LHCN-M2 (cell line): ENCODE measurements around the gene OSBPL10. TPM values are rescaled to one million over a fixed set of nuclear protein-coding genes. Genes with fewer than 3 reads are reported as not detected.
A peak's percentile ranks its signal among the peaks of the same experiment; 100 is the strongest.
"Not testable (repeated sequence)": the region's sequence is repeated elsewhere in the genome, so short reads cannot be mapped to it uniquely, and the experiment has no call there.

ENCODE experiments used
- DNase-seq: peaks from one replicate; pipeline ENCODE4 v3.0.0-alpha.2; 2012; ENCODE audit warnings: low read depth
- total RNA-seq: library from RNA; depleted of rRNA; stranded (reverse); fragments of >200 nt; gene quantifications from 2 replicates; pipeline ENCODE4 v1.2.3, GENCODE V29; 2014

OSBPL10 gene
- total RNA-seq, 1 experiment from 2014 or later, result 48.2 TPM

DNA sequence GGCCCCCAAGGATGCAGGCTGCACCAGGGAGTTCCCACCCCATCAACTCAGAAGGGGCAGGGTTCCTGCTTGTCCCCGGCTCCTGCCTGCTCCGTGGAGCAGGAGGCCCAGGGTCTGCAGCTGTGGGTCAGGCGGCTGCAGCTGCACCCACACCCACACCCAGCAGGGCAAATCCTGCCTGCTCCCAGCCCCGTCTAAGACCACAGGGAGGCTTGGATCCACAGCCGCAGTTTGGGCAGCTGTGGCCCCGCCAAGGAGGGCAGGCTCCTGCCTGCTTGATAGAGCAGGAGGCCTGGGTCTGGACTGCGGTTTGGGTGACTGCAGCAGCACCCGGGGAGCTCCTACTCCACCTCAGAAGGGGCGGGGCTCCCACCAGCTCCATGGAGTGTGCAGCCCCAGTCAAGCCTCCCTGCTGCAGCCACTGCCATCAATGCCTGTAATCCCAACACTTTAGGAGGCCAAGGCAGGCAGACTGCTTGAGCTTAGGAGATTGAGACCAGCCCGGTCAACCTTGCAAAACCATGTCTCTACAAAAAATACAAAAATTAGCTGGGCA is 163.6 kb downstream of the OSBPL10 start:
- no peak for DNase-seq

- DNase-seq, result no peak
Observed at GRCh38 chr3:31815631-31816440, 165.2 kb downstream of the OSBPL10 start.

DNA sequence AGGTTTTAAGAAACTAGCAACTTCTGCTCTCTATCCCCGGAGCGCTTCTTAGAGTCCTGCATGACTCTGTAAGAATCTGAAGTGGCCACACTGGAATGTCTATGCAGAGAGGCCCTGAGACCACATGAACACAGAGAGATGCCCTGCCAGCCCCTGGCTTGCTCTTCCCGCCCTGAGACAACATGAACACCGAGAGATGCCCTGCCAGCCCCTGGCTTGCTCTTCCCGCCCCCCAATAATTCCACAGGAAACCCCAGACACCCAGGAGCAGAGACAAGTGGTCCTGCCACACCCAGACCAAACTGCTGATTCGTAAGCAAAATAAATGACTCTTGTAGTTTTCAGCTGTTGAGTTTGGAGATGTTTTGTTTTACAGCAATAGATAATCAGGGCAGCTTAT is 166.1 kb downstream of the OSBPL10 start:
- DNase-seq, result peak; percentile 36

DNA sequence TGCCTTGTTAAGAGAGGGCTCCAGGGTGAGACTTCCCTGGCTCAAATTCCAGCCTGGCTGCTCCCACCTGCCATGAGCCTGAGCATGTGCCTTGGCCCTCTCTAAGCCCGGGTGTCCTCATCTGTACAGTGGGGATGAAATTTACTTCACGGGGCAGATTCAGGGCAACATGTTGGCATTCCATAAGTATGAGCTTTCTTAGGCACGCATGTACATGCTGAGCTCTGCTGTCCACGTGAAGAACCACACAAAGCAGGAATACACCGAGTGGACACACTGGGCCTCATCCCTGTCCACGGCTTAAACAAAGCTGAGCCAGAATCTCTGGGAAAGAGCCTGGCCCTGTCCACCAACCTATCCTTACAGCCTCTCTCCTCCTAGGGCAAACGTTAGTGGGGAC is 167.4 kb downstream of the OSBPL10 start:
- DNase-seq, result no peak

DNA sequence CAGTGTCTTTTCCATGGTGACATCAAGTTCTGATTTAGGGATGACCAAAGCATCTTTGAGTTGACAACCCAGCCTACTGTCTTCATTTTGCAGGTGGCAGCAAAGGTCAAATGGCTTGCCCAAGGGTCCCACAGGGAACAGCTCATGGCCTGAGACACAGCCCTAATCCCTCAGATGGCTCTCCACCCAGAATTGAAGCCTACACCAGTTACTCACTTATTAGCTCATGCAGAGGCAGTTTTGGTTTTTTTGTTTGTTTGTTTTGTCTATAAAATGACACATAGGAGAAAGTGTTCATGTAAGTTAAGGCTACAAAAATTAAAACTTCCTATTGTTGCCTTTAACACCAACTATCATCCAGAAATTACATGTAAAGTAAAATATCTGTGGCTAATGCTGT is 167.9 kb downstream of the OSBPL10 start:
- DNase-seq, result peak; percentile 45

DNA sequence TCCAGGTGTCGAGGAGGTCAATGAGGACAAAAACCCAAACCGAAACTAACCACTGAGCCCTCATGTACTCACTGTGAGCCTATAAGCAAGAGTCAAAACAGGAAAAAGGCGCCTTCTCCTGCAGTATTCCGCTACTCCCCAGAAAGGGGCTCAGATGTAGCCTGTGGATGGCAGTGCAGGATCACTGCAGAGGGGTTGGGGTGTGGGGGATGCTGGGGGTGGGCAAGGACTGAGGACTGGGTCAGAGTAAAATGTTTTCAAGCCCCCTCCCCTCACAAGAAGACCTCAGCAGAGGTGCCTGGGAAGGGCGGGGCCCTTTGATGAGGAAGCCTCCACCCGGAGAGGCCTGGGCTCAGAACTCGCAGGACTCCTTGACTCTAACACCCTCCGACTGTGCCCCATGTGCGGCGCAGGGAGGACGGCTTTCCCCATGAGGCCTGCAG is 170.1 kb downstream of the OSBPL10 start:
- no peak for DNase-seq

DNA sequence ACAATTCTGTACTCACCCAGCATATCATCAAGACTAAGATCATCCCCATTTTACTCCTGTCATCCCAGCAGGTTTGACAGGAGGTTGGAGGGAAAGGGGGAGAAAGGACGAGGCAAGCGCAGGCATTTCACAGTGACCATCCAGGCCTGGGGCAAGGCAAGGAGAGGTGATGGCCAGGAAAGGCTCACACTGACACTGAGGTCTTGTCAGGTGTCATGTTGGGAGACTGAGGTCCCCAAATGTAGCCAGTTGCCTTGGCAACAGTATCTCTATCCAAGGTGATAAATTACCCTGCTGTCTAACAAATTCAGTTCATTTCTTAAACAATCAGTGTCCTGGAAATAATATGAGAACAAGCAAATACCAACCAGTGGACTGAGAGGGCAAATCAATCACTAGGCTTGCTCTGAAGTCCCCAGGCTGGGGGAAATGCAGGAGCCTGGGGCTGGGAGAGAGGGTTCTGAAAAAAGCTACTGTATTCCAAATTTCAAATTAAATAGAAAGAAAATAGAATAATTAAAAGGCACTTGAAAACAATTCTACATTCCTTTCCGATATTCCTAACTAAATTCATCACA is 172.8 kb downstream of the OSBPL10 start:
- DNase-seq, result no peak

DNA sequence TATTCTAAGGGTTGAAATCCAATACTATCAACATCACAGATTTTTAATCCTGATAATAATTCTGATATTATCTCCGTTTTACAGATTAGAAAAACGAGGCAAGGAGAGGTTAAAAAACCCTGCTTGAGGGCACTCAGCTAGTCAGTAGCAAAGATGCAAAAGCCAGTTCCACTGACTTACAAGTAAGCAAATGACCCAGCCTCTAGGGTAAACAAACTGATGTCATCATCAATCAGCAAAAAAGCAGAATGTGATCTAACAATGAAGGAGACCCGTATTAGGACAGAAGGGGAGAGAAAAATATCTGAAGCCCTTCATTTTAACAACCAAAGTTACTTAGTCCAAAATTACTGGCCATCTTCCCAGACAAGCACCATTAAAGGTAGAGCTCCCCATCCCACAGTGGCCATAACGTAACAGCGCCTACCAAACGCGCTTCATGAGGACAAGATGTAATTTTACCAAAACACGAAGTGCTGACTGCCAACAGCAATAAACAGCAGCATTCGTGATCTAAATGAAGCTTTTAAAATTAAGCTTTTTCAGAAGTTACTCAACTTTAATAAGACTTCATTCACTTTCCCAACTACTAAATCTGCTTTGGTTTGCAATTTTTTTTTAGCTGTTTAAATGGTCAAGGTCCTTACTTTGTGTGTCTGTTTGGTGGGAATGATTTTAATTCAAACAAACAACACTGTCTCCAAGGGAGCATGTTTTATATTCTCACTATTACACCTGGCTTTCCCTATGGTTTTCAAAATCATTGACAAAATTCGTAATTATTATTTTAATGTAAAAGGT is 176.6 kb downstream of the OSBPL10 start:
- no peak for DNase-seq

DNA sequence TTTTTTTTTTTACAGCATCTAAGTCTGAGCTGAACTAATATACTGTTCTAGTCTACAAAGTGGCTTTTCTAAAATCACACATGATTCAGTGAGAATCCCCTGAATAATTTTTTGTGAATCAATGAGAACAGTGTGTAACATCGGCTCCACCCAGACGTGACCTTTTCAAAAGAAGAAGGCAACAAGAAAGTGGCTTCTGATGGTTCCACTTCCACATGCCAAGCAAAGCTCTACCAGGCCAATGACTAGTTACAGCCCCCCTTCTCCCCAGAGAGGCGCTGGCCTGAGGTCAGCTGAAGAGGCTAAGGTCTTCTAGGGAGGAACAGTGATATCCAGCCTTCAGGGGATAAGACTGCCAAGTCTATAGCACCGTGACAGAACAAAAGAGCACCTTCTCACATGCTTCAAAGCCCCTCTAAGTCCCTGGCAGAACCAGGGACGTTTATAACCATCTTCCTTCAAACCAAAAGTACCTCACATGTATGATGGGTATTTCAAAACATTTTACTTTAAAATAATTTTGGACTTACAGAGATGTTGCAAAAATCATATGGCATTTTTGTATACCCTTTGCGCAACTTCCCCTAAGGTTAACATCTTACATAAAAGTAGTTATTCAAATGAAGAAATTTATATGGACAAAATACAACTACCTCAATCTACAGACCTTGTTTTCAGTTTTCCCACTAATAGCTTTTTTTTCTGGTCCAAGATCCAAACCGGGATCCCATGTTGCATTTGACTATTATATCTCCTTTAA is 177.9 kb downstream of the OSBPL10 start:
- DNase-seq, result no peak

- DNase-seq, result no peak
Observed at GRCh38 chr3:31800436-31800835, 180.6 kb downstream of the OSBPL10 start.

GRCh38 chr3:31798840-31799239 is 182.2 kb downstream of the OSBPL10 start:
- DNase-seq, result no peak

DNA sequence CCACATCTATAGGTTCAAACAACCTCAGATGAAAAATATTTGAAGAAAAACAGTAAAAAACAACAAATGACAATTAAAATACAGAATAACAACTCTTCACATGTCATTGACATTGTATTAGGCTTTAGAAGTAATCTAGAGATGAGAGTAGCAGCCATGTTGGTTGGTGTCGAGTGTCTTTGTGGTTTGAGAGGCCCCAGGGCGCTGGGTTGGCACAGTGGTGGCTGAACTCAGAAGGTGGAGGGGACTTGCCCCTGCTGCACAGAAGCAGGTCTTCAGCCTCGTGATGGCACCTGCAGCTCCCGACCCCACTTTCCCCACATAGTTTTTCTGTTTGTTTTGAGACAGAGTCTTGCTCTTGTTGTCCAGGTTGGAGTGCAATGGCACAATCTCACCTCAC is 187.2 kb downstream of the OSBPL10 start:
- no peak for DNase-seq

DNA sequence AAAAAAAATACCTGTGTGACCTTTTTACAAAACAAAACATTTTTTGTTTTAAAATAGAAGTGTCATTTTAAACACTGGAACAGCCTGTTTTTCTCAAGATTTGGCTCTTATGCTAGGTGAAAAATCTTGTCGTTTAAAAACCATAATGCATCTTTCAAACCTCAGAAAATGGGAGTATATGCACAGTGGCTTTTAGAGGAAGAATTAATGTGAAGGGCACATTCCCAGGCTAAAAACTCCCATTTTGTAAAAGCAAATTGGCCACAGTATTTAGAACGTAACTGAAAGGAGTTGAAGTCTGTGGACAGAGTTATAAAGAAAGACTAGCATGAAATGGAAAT is 190.0 kb downstream of the OSBPL10 start:
- DNase-seq, result no peak

GRCh38 chr3:31790193-31791089 is 190.6 kb downstream of the OSBPL10 start:
- DNase-seq, result no peak

GRCh38 chr3:31789429-31789828 is 191.6 kb downstream of the OSBPL10 start:
- DNase-seq, result no peak

GRCh38 chr3:31785734-31786133 is 195.3 kb downstream of the OSBPL10 start:
- no peak for DNase-seq

DNA sequence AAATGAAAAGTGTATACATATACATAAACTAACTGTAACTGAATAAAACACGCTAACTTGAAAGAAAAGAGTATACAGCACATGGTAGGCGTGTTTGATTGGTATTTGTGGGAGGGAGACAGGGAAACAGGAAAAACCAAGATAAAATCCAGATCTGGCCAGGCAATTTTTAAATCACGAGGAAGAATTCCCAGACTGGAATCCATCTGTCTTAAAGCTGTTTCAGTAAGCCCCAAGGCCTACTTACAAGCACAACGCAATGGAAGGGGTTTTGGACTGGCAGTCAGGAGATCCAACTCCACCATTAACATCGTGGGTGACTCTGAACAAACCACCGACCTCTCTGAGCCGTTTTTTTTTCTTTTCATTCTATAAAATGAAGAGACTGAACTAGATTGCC is 195.8 kb downstream of the OSBPL10 start:
- no peak for DNase-seq

DNA sequence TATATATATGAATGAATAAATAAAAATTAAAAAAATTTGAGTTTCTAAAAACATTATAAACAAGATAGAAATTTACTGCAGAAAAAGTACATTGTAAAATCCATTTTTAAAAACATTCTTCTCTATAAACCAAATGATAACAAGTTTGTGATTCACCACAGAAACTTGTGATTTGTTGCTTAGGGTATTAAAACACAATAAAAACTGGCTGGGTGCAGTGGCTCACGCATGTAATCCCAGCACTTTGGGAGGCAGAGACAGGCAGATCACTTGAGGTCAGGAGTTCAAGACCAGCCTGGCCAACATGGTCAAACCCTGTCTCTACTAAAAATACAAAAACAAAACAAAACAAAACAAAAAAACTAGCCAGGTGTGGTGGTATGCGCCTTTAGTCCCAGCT is 197.2 kb downstream of the OSBPL10 start:
- peak; percentile 54 for DNase-seq

DNA sequence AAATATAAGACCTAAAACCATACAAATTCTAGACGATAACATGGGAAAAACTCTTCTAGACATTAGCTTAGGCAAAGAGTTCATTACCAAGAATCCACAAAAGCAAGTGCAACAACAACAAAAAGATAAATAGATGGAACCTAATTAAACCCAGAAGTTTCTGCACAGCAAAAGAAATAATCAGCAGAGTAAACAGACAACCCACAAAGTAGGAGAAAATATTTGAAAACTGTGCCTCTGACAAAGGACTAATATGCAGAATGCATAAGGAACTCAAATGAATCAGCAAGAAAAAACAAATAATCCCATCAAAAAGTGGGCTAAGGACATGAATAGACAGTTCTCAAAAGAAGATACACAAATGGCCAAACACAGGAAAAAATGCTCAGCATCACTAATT is 198.8 kb downstream of the OSBPL10 start:
- not testable (repeated sequence) for DNase-seq

GRCh38 chr3:31779514-31779913 is 201.5 kb downstream of the OSBPL10 start:
- no peak for DNase-seq
